GM12873 (cell line): ENCODE measurements around the gene RPL3.

Experiments
- CTCF ChIP-seq: IDR thresholded peaks from 2 replicates; pipeline ENCODE4 v1.5.1; 2012; ENCODE audit warnings: low read depth, mild to moderate bottlenecking, moderate library complexity, low read length, control low read depth; ENCODE audit not compliant: insufficient read depth; ENCODE audit errors: missing control alignments

RPL3 gene

GRCh38 chr22:39308614-39309363, 10.6 kb downstream of the RPL3 start:
- TF ChIP-seq CTCF, result no peak

- TF ChIP-seq CTCF, result peak; percentile 80
These were observed 12.7 kb downstream of the RPL3 start for GRCh38 chr22:39306456-39307361.

GRCh38 chr22:39303892-39304671, 15.3 kb downstream of the RPL3 start:
- no peak for TF ChIP-seq CTCF

GRCh38 chr22:39303358-39303757, 16.1 kb downstream of the RPL3 start:
- TF ChIP-seq CTCF, result no peak

GRCh38 chr22:39302431-39302960, 16.9 kb downstream of the RPL3 start:
- TF ChIP-seq CTCF, result no peak

GRCh38 chr22:39301926-39302325, 17.5 kb downstream of the RPL3 start:
- TF ChIP-seq CTCF, result no peak
